Stomach smooth muscle (tissue), 2 donors: ENCODE results near the gene MAGEB4.
"Not testable (repeated sequence)": the region's sequence is repeated elsewhere in the genome, so short reads cannot be mapped to it uniquely, and the experiment has no call there.

Experiments
- H3K27ac ChIP-seq: one replicate; pipeline ENCODE4 v1.7.0; 2013; ENCODE audit warnings: mild to moderate bottlenecking, low read length, inconsistent platforms
- H3K27me3 ChIP-seq, 2 donors: one replicate each; pipeline ENCODE4 v1.7.0; 2013; ENCODE audit warnings: low read length in 2 of 2; ENCODE audit not compliant: insufficient read depth in 2 of 2, control insufficient read depth in 1 of 2
- H3K36me3 ChIP-seq, 2 donors: one replicate each; pipeline ENCODE4 v1.7.0; 2013; ENCODE audit warnings: low read length in 2 of 2; ENCODE audit not compliant: control insufficient read depth in 2 of 2, insufficient read depth in 2 of 2
- H3K4me1 ChIP-seq: one replicate; pipeline ENCODE4 v1.7.0; 2013; ENCODE audit warnings: low read length; ENCODE audit not compliant: control insufficient read depth, insufficient read depth
- H3K4me3 ChIP-seq, 2 donors: one replicate each; pipeline ENCODE4 v1.7.0; 2013; ENCODE audit warnings: low read length in 2 of 2
- H3K9ac ChIP-seq, 2 donors: one replicate each; pipeline ENCODE4 v1.7.0; 2013; ENCODE audit warnings: low read length in 2 of 2, mild to moderate bottlenecking in 1 of 2
- H3K9me3 ChIP-seq, 2 donors: one replicate each; pipeline ENCODE4 v1.7.0; 2013; ENCODE audit warnings: low read length in 2 of 2; ENCODE audit not compliant: control insufficient read depth in 2 of 2
- donor health status: healthy.
- donor health status: Pancreatic carcinoma.

The MAGEB4 gene, protein sequence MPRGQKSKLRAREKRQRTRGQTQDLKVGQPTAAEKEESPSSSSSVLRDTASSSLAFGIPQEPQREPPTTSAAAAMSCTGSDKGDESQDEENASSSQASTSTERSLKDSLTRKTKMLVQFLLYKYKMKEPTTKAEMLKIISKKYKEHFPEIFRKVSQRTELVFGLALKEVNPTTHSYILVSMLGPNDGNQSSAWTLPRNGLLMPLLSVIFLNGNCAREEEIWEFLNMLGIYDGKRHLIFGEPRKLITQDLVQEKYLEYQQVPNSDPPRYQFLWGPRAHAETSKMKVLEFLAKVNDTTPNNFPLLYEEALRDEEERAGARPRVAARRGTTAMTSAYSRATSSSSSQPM

DNA sequence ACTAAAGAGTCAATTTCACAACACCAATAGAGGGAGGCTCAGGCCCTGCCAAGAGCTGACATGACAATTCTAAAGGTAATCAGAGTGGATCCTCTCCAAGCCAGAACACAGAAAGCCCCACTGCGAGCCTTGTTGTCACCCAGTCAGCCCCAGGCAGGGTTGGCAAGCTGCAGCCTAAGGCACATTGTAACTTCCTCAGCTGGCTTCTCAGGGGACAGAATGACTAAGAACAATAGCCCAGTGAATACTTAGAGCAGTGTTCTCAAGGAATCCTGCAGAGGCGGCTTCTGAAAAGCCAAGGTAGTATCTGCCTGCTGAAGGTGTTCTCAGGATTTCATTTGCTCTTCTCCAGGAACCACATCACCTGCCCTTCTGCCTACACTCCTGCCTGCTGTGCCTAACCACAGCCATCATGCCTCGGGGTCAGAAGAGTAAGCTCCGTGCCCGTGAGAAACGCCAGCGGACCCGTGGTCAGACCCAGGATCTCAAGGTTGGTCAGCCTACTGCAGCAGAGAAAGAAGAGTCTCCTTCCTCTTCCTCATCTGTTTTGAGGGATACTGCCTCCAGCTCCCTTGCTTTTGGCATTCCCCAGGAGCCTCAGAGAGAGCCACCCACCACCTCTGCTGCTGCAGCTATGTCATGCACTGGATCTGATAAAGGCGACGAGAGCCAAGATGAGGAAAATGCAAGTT lies at the start of gene MAGEB4:
MAGEB4 (plus strand) TSS at position 277 of the 692 bp plus-strand sequence; CDS start at position 413, 136 bp downstream.
- Histone ChIP-seq H3K4me1 (no peaks in the 10 kb centered on the region), H3K27me3 (peaks cover 0 to 4% of the 10 kb centered on the region in 2 donors), H3K9ac (no peak within 1 kb of the TSS), H3K36me3 (no peaks in the 10 kb centered on the region), H3K4me3 (no peak within 1 kb of the TSS), H3K9me3 (no peaks in the 10 kb centered on the region), H3K27ac (no peak within 1 kb of the TSS)

DNA sequence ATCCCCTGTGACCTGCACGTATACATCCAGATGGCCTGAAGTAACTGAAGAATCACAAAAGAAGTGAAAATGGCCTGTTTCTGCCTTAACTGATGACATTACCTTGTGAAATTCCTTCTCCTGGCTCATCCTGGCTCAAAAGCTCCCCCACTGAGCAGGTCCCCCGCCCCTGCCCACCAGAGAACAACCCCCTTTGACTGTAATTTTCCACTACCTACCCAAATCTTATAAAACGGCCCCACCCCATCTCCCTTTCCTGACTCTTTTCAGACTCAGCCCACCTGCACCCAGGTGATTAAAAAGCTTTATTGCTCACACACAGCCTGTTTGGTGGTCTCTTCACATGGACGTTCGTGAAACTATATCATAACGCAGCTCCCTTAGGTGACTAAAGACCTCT lies 47.9 kb upstream of the MAGEB4 start:
- not testable (repeated sequence) for H3K36me3 ChIP-seq, H3K9me3 ChIP-seq, H3K4me1 ChIP-seq, H3K4me3 ChIP-seq, H3K27me3 ChIP-seq, H3K9ac ChIP-seq, H3K27ac ChIP-seq

DNA sequence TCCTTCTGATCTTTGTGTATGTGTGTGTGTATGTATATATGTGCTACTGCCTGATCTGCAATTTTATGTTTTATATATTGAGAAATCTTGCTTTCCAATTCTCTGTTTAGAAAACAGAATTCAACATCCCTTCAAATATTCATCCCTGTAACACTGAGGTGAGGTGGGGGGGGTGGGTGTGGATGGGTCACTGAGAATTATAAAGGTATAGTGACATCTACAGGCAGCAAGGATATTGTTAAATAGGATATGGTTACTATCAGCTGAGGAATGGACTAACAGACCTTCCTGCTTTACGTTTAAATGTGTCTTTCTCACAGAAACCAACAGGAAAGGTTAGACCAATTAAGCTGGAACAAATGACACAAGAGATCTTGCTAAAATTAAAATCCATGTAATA lies 45.5 kb upstream of the MAGEB4 start:
- Histone ChIP-seq H3K27ac (no peak overlapping the region), H3K9ac (no peak overlapping the region), H3K36me3 (no peaks in the 10 kb centered on the region), H3K4me1 (no peaks in the 10 kb centered on the region), H3K4me3 (no peak overlapping the region), H3K27me3 (no peaks in the 10 kb centered on the region), H3K9me3 (no peaks in the 10 kb centered on the region)

DNA sequence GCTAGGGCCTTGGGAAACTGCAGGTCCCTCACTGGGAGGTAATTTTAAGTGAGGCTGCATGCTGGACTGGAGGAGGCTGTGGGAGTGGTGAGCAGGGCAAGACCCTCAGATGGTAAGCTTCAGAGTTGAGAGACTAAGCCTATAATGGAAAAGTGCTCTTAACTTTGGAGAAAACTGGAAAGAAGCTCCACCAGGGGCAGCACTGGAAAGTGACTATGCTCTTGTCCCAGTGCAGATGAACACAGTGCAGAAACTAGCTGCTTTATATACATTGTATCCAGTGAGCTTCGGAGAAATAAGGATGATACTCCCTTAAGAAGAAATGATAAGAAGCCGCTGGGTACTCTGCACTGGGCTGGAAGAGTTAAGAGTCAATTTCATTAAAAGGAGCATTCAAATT lies 29.6 kb upstream of the MAGEB4 start:
- Histone ChIP-seq H3K9me3 (no peaks in the 10 kb centered on the region), H3K36me3 (no peaks in the 10 kb centered on the region), H3K9ac (no peak overlapping the region), H3K4me3 (no peak overlapping the region), H3K4me1 (no peaks in the 10 kb centered on the region), H3K27me3 (peaks cover 0 to 13% of the 10 kb centered on the region in 2 donors), H3K27ac (no peak overlapping the region)

DNA sequence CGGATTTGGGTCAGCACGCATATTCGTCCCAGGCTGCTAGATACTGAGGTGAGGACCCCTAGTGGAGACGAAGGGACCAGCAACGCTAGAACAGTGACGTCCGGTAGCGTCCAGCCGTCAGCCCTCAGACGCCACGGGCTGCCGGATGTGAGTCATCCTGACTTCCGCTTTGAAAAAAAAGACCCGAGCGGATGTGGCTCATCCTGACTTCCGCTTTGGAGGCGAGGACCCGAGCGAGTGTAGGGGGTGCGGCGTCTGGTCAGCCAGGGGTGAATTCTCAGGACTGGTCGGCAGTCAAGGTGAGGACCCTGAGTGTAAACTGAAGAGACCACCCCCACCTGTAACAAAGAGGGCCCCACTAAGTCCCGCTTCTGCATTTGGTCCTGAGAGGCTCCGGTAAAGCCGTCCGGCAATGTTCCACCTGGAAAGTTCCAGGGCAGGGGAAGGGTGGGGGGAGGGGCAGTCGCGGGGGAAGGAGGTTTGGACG lies 26.4 kb upstream of the MAGEB4 start, which contains the start of gene MAGEB2:
MAGEB2 (plus strand) TSS at position 207 of the 487 bp plus-strand sequence. CDS start 3,018 bp downstream, outside the sequence.
- H3K9ac ChIP-seq, result no peak within 1 kb of the TSS
- no peaks in the 10 kb centered on the region for H3K9me3 ChIP-seq
- no peak within 1 kb of the TSS for H3K4me3 ChIP-seq
- no peaks in the 10 kb centered on the region for H3K36me3 ChIP-seq
- H3K4me1 ChIP-seq, result no peaks in the 10 kb centered on the region
- no peak within 1 kb of the TSS for H3K27ac ChIP-seq
- H3K27me3 ChIP-seq, result peaks cover 0 to 4% of the 10 kb centered on the region in 2 donors

DNA sequence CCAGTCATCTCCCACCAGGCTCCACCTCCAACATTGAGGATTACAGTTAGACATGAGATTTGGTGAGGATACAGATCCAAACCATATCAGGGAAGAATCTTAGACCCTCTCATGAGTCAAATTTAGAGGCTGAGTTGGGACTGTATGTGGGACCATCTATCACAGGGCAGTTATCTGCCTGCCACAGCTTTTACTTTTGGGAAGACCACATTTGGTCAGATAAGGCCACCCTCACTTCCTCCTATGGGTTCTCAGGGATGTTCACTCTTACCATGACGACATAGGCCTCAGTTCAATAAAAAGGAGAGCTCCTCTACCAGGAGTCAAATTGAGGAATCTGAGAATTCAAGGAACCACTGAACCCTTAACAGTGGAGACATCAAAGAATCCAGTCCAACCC lies 24.3 kb upstream of the MAGEB4 start:
- Histone ChIP-seq H3K9me3 (no peaks in the 10 kb centered on the region), H3K36me3 (no peaks in the 10 kb centered on the region), H3K4me3 (no peak overlapping the region), H3K27me3 (peaks cover 0 to 4% of the 10 kb centered on the region in 2 donors), H3K4me1 (no peaks in the 10 kb centered on the region), H3K27ac (no peak overlapping the region), H3K9ac (no peak overlapping the region)

DNA sequence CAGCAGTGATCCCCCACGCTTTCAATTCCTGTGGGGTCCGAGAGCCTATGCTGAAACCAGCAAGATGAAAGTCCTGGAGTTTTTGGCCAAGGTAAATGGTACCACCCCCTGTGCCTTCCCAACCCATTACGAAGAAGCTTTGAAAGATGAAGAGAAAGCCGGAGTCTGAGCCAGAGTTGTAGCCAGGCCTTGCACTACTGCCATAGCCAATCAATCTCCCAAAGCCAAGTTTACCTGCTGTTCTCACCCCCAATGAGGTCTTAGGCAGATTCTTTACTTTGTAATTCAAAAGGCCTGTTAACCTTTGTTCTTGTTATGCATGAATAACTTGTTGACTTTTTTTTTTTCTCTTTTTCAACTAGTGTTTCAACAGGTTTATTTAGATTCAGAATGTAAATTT lies 22.4 kb upstream of the MAGEB4 start:
- no peaks in the 10 kb centered on the region for H3K4me1 ChIP-seq
- H3K9me3 ChIP-seq, result peaks cover 0 to 3% of the 10 kb centered on the region in 2 donors
- peaks cover 0 to 2% of the 10 kb centered on the region in 2 donors for H3K27me3 ChIP-seq
- H3K27ac ChIP-seq, result no peak overlapping the region
- H3K36me3 ChIP-seq, result no peaks in the 10 kb centered on the region
- H3K9ac ChIP-seq, result no peak overlapping the region
- no peak overlapping the region for H3K4me3 ChIP-seq

DNA sequence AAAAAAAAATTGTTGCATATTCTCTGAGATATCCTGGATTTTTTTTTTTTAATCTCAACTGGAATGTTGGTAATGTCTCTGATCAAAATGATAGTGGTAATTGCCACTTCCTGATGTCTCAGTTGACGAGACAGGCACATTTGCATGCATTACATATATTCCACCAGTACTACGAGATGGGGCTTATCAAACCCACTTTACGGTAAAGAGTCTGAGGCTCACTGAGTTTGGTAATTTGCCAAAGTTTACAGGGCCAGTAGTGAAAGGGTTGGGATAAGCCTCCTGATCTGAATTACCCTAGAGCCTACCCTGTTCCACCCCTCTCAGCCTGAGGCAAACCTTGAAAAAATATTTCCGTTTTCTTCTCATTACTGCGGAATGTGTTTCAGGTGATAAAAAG lies 21.1 kb upstream of the MAGEB4 start:
- Histone ChIP-seq H3K4me3 (no peak overlapping the region), H3K4me1 (no peaks in the 10 kb centered on the region), H3K36me3 (no peaks in the 10 kb centered on the region), H3K27ac (no peak overlapping the region), H3K27me3 (no peaks in the 10 kb centered on the region), H3K9ac (no peak overlapping the region), H3K9me3 (peaks cover 0 to 3% of the 10 kb centered on the region in 2 donors)

DNA sequence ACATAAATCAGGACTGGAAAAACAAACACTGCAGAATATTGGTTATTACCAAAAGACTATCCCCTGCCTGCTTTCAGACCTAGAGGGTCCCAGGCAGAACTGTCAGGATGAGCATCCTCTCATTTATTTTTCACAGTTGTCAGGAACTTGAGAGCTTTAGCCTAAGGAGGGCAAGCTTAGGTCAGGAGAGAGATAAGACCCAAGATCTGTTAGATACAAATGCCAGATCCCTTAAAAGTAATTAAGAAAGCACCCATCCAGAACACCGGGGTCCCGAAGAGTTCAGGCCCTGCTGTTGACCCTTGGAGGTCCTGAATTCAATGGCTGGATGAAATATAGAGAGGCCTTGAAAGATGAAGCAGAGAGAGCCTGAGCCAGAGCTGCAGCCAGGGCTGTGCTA lies 17.3 kb upstream of the MAGEB4 start:
- no peaks in the 10 kb centered on the region for H3K4me1 ChIP-seq
- no peaks in the 10 kb centered on the region for H3K36me3 ChIP-seq
- H3K9ac ChIP-seq, result no peak overlapping the region
- no peak overlapping the region for H3K27ac ChIP-seq
- no peak overlapping the region for H3K4me3 ChIP-seq
- no peaks in the 10 kb centered on the region for H3K27me3 ChIP-seq
- peaks cover 0 to 3% of the 10 kb centered on the region in 2 donors for H3K9me3 ChIP-seq

DNA sequence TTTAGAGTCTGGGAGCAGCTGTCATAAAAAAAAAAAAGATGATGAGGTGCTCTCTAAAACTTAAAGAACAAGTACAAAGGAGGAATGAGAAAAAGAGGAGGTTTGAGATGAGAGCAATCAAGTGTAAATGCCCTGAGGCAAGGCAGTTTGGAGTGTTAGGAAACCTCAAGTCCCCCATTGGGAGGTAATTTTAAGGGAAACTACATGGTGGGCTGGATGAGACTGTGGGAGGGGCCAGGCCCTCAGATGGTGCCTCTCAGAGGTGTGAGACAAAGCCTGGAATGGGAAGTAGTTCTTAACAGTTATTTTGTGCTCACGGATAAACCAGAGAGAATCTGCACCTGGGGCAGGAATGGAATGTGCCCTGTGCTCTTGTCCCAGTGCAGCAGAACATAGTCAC lies 13.3 kb upstream of the MAGEB4 start:
- Histone ChIP-seq H3K36me3 (no peaks in the 10 kb centered on the region), H3K27me3 (no peaks in the 10 kb centered on the region), H3K9me3 (peaks cover 0 to 2% of the 10 kb centered on the region in 2 donors), H3K9ac (no peak overlapping the region), H3K27ac (no peak overlapping the region), H3K4me1 (no peaks in the 10 kb centered on the region), H3K4me3 (no peak overlapping the region)

DNA sequence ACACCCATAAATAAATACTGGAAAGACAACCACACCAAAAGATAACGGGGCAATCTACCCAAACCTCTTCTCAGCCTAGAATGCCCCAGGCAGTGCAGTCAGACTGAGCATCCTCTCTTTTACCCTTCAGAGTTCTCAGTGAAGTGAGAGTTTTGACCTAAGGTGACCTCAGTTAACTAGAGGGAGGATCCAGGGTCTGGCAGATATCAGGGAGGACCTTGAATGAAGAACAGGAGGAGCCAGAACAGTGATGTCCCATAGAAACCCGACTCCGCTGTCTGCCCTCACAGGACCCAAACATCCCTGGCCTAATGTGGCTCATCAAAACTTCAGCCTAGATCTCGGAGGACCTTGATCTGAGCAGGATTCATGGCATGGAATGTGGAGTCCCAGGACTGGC lies 11.4 kb upstream of the MAGEB4 start, which contains the start of gene MAGEB3:
MAGEB3 (plus strand) TSS at position 263 of the 400 bp plus-strand sequence. CDS start 5,268 bp downstream, outside the sequence.
- no peaks in the 10 kb centered on the region for H3K36me3 ChIP-seq
- no peak within 1 kb of the TSS for H3K9ac ChIP-seq
- H3K4me1 ChIP-seq, result no peaks in the 10 kb centered on the region
- H3K27ac ChIP-seq, result no peak within 1 kb of the TSS
- no peaks in the 10 kb centered on the region for H3K9me3 ChIP-seq
- peaks cover 0 to 8% of the 10 kb centered on the region in 2 donors for H3K27me3 ChIP-seq
- no peak within 1 kb of the TSS for H3K4me3 ChIP-seq
